ENCODE results near the gene CPA2. TPM values are rescaled to one million over a fixed set of nuclear protein-coding genes. Genes with fewer than 3 reads are reported as not detected.
"Not testable (repeated sequence)": the region's sequence is repeated elsewhere in the genome, so short reads cannot be mapped to it uniquely, and the experiment has no call there.

CPA2 gene
- polyA plus RNA-seq, 3 donors, result 4.2 to 4,704 (median 14.6) TPM

DNA sequence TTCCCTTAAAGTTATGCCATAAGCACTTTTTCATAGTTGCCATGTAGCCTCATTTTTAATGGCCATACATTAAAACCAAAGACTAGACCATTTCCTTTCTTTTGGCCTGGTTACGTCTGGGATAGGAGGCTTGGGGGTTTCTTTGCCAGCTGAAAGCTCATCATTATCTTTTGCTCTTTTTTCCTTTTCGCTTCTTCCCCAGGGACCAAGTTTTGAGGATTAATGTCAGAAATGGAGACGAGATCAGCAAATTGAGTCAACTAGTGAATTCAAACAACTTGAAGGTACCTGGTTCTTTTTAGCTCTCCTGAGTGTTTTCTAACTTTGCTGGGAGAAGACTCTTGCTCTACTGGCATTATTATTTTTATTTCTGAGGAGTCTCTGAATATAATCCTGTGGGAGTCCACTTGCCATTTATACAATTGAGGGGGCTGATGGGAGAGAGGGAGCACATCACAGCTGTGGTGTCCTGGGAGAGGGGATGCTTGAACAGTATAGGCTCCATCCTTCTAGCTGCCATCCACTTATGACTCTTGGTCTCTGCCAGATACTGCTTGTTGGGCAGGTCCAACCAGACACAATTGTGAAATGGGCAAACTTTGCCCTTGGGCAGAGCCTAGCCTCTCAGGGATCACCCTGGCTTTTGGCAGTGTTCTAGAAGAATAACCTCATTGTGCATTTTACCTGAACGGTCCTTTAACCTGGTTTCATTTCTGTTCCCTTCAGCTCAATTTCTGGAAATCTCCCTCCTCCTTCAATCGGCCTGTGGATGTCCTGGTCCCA, 32.1 kb downstream of the CPA2 start:
- H3K27ac ChIP-seq (ENCODE audit: low read depth, low read length), result no peak overlapping the region
- 82 to 83% (median 82%) methylated on average over 5 of the region's 5 CpGs for WGBS, 3 donors

DNA sequence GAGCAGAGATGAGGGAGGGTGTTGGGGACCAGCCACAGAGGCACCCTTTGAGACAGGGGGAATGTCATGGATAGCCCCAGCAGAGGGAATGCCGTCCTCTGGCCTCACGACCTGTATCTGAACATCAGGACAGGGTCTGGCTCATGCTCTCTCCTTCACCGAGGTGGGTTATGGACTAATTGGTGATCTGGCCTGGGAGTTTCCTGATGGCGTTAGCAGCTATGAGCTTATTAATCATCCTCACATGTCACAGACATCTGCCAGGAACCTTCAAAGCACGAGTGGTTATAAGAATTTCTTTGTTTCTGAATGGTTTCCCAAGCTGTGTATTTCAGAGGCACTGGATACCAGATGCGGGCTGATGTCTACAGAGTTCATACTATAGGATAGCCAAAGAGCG, 33.2 kb downstream of the CPA2 start:
- no peak overlapping the region for H3K27ac ChIP-seq (ENCODE audit: low read depth, low read length)
- 81 to 93% (median 89%) methylated on average over 7 of the region's 7 CpGs for WGBS, 3 donors

- no peak overlapping the region for H3K27ac ChIP-seq (ENCODE audit: low read depth, low read length)
- WGBS, 3 donors, result 76 to 84% (median 79%) methylated on average over 8 of the region's 8 CpGs
These were observed 34.9 kb downstream of the CPA2 start for GRCh38 chr7:130301501-130302020.

DNA sequence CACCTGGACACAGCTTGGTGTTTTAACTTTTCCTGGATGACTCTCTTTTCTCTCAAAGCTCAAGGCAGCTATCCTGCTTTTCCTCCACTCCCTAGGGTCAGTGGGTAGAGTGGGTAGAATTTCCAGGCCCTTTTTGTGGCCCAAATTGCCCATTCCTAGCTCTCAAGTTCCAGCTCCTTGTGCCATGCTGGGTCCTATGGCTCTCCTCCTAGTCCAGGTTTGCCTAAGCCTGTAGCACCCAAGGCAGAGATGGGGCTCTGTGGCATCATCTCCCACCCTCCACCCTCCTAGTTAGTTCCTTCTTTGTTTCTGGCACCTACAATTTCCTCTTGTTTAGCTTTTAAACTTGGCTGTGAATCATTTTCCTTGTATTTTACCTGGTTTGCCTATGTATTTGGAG, 36.0 kb downstream of the CPA2 start:
- no peak overlapping the region for H3K27ac ChIP-seq (ENCODE audit: low read depth, low read length)

DNA sequence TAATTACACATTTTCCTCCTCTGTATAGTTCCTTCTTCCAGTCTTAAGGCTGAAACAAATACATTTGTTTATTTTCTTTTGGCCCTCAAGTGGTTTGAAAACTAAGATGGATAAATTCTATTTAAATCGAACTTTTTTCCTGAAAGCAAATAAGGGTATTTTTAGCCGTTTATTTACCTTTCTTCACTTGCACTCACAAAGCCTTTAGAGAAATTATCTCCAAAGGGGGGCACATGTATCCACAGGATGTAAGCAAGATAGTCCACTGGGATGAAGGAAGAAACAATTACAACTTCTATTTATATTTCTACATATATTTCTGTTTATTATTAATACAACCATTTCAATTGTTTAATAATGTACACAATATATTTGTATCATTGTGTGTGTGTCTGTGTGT, 36.5 kb downstream of the CPA2 start:
- H3K27ac ChIP-seq (ENCODE audit: low read depth, low read length), result no peak overlapping the region
- WGBS, 3 donors, result 30 to 60% (median 57%) methylated on average over 2 of the region's 2 CpGs

DNA sequence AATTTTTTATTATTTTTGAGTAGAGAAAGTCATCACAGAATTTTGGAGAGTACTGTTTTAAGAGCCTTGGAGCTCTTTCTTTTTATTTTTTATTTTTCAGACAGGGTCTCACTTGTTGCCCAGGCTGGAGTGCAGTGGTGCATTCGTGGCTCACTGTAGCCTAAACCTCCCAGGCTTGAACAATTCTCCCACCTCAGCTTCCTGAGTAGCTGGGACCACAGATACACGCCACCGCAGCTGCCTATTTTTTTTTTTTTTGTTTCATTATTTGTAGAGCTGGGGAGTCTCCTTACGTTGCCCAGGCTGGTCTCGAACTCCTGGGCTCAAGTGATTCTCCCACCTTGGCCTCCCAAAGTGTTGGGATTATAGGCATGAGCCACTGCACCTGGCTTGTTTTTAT, 36.9 kb downstream of the CPA2 start:
- no peak overlapping the region for H3K27ac ChIP-seq (ENCODE audit: low read depth, low read length)
- WGBS, 3 donors, result 59 to 78% (median 70%) methylated on average over 5 of the region's 5 CpGs

- WGBS, 3 donors, result 70 to 96% (median 88%) methylated on average over 5 of the region's 5 CpGs
- no peak overlapping the region for H3K27ac ChIP-seq (ENCODE audit: low read depth, low read length)
These were observed 37.3 kb downstream of the CPA2 start for GRCh38 chr7:130303982-130304381.

GRCh38 chr7:130304878-130305277, 38.2 kb downstream of the CPA2 start:
- 83 to 98% (median 91%) methylated on average over 3 of the region's 3 CpGs for WGBS, 3 donors
- no peak overlapping the region for H3K27ac ChIP-seq (ENCODE audit: low read depth, low read length)

DNA sequence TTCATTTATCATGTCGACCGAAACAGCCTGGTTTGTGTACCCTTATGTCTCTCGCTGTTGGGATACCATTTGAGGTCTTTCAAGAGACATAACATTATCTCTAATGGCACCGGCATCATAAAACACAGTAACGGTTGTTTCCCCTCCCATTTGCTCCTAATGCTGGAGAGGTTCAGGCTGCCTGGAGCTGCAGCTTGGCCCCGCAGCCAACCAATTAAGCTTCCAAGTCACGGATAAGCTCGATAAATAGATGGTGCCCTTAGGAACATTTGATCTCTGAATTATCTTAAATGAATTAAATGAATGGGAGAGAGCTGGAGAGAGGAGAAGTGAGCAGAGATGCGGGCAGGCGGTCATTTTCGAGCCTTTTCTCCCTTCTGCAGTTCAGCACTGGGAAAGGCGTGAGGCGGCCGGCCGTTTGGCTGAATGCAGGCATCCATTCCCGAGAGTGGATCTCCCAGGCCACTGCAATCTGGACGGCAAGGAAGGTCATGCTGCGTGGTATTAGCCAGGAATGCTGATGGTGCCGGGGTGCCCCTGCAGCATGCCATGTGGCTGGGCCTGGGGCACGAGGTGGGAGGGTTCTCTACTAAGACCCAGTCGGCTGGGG, 38.9 kb downstream of the CPA2 start:
- WGBS, 3 donors, result 72 to 84% (median 78%) methylated on average over 21 of the region's 21 CpGs
- H3K27ac ChIP-seq (ENCODE audit: low read depth, low read length), result no peak overlapping the region

- 63 to 76% (median 73%) methylated on average over 6 of the region's 6 CpGs for WGBS, 3 donors
These were observed 43.3 kb downstream of the CPA2 start for GRCh38 chr7:130309986-130310385.

DNA sequence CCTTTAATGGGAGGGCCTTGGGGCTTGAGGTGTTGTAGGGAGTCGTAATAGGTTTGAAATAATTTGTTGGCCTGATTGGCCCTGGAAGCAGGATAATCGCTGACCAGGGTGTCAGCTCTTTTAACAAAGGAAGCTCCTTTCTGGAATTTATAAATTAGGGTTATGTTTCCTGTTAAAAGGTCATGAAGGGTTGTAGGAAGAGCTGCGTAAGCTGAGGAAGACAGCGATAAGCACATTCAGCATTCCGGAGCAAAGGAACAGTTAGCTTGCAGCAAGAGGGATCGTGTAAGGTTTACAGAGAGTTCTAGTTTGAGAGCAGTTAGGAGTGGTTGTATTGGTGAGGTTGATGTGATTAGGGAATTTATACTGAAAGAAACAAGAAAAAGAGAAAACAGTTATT, 47.6 kb downstream of the CPA2 start:
- no peak overlapping the region for H3K27ac ChIP-seq (ENCODE audit: low read depth, low read length)
- WGBS, 3 donors, result 76 to 84% (median 79%) methylated on average over 6 of the region's 6 CpGs

More at GRCh38 chr7:130309986-130310385, 43.3 kb downstream of the CPA2 start:
- no peak overlapping the region for H3K27ac ChIP-seq (ENCODE audit: low read depth, low read length)

GRCh38 chr7:130319541-130319940, 52.9 kb downstream of the CPA2 start:
- H3K27ac ChIP-seq (ENCODE audit: low read depth, low read length), result no peak overlapping the region
- 93 to 100% (median 96%) methylated on average over 1 of the region's 1 CpG for WGBS, 3 donors

DNA sequence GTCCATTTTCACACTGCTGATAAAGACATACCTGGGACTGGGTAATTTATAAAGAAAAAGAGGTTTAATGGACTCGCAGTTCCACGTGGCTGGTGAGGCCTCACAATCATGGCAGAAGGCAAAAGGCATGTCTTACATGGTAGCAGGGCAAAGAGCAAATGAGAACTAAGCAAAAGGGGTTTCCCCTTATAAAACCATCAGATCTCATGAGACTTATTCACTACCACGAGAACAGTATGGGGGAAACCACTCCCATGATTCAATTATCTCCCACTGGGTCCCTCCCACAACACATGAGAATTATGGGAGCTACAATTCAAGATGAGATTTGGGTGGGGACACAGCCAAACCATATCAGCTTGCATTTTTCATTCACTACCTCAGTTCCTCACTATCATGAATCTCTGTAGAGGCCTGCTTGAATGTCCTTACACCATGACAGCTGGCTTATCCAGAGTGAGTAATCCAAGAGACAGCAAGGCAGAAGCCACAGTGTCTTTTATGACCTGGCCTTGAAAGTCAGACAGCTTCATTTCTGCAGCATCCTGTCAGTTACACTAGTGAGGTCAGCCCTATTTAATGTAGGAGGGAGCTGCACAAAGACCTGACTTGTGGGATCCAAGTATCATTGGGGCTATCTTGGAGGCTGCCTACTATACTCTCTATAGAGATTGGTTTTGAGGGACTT, 55.0 kb downstream of the CPA2 start:
- H3K27ac ChIP-seq (ENCODE audit: low read depth, low read length), result not testable (repeated sequence)
- WGBS, 3 donors, result 73 to 95% (median 80%) methylated on average over 3 of the region's 3 CpGs

GRCh38 chr7:130322615-130323014, 56.0 kb downstream of the CPA2 start:
- WGBS, 3 donors, result 91 to 96% (median 91%) methylated on average over 7 of the region's 7 CpGs
- no peak overlapping the region for H3K27ac ChIP-seq (ENCODE audit: low read depth, low read length)

GRCh38 chr7:130324306-130324943, 57.8 kb downstream of the CPA2 start:
- no peak overlapping the region for H3K27ac ChIP-seq (ENCODE audit: low read depth, low read length)
- WGBS, 3 donors, result 90 to 97% (median 93%) methylated on average over 10 of the region's 10 CpGs

- H3K27ac ChIP-seq (ENCODE audit: low read depth, low read length), result no peak overlapping the region
- 87 to 96% (median 88%) methylated on average over 3 of the region's 3 CpGs for WGBS, 3 donors
These were observed 63.0 kb downstream of the CPA2 start for GRCh38 chr7:130329681-130330080.

GRCh38 chr7:130332259-130333053, 65.8 kb downstream of the CPA2 start:
- 92 to 96% (median 94%) methylated on average over 4 of the region's 4 CpGs for WGBS, 3 donors
- H3K27ac ChIP-seq (ENCODE audit: low read depth, low read length), result no peak overlapping the region

GRCh38 chr7:130333832-130334231, 67.2 kb downstream of the CPA2 start:
- no peak overlapping the region for H3K27ac ChIP-seq (ENCODE audit: low read depth, low read length)
- WGBS, 3 donors, result 76 to 86% (median 79%) methylated on average over 2 of the region's 2 CpGs

All from adipose tissue (tissue), 3 donors.